CD4-positive, alpha-beta T cell treated with Interferon alpha-2 for 1 hour (primary cell): Measurements from ENCODE around the gene DDHD1.
"Not testable (repeated sequence)": the region's sequence is repeated elsewhere in the genome, so short reads cannot be mapped to it uniquely, and the experiment has no call there.

Experiments used
- DNase-seq, 2 donors: peaks; one replicate each; pipeline ENCODE4 v3.0.0-alpha.2; 2020 to 2022

The DDHD1 gene

GRCh38 chr14:53151523-53152183 lies 1.5 kb downstream of the DDHD1 start:
- peak; percentile 11 to 57 for DNase-seq

DNA sequence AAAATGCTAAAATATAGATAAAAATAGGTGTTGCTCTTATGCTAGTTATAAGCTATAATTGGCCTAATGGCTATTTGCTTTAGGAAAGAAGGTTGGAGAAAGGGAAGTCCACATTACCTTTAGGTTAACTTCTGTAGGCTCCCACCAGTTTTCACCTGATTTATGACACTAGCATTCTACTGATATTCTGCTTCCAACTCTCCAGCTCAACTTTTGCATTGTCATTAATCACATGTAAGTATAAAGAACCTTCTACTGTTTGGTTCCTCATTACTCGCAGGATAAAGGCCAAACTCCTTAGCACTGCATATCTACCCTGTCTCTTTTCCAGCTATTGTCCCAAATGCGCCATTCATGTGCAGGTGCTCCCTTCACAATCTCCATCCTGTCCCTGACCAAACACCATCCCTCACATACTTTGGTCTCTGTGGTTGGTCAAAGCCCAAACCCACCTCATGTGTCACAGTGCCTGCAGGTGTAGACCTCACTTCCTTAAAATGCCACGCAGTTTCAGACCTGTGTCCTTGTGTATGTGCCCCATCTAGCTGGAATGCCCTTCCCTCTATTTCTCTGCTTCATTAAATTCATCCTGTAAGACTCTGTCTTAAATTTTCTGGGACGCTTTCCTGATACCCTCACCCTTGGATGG lies 3.3 kb downstream of the DDHD1 start:
- DNase-seq = no peak

GRCh38 chr14:53148671-53149070 lies 4.5 kb downstream of the DDHD1 start:
- DNase-seq = peak in 1 of 2 donors; percentile 37

DNA sequence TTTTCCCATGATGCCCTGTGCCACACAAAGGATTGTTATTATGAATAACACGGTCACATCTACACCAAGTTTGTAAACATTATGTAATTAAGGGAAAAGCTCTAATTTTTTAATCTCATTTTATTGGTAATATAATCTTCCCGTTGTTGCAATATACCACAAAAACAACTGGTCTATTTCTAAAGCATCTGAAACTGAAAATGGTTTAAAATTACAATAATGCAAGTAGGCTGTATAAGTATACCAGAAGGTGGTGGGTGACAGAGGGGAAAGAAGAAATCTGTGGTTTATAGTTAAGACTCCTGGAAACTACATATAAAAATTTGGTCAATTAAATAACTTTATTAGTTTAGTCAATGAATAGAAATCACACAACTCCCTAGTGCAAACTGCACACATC lies 5.2 kb downstream of the DDHD1 start:
- no peak for DNase-seq

- DNase-seq = no peak
These were observed 5.9 kb downstream of the DDHD1 start for GRCh38 chr14:53147208-53147607.

GRCh38 chr14:53146739-53147138 lies 6.4 kb downstream of the DDHD1 start:
- DNase-seq = no peak

- no peak for DNase-seq
These were observed 8.9 kb downstream of the DDHD1 start for GRCh38 chr14:53144244-53144643.

GRCh38 chr14:53140585-53140984 lies 12.5 kb downstream of the DDHD1 start:
- no peak for DNase-seq

- DNase-seq = no peak
These were observed 15.4 kb downstream of the DDHD1 start for GRCh38 chr14:53137568-53138203.

DNA sequence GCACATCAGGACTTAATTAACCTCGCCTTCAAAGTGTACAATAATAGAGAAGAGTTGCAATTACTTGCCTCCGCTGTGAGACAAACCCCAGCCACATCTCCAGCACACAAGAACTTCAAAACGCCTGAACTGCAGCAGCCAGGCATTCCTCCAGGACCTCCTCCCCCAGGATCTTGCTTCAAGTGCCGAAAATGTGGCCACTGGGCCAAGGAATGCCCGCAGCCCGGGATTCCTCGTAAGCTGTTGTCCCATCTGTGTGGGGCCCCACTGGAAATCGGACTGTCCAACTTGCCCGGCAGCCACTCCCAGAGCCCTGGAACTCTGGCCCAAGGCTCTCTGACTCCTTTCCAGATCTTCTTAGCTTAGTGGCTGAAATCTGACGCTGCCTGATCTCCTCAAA lies 22.6 kb downstream of the DDHD1 start:
- not testable (repeated sequence) for DNase-seq

GRCh38 chr14:53128303-53129028 lies 24.7 kb downstream of the DDHD1 start:
- DNase-seq = no peak

- DNase-seq = no peak
These were observed 25.3 kb downstream of the DDHD1 start for GRCh38 chr14:53127832-53128231.

DNA sequence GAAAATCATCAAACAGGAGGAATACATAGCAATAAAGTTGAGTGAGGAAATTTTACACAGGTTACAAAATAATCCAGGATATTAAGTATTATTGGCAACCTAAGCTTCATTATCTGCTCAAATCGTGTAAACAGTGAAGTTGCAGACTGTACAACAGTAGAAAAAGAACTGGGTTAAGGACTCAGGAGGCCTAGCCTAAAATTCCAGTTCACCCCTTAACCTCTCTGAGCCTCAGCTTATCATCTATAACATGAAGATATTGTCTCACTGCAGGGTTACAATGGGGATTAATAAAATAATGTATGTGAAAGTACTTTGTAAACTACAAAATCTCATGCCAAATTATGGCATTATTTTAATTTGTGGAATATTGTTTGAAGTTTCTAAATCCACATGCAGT lies 26.0 kb downstream of the DDHD1 start:
- no peak for DNase-seq

DNA sequence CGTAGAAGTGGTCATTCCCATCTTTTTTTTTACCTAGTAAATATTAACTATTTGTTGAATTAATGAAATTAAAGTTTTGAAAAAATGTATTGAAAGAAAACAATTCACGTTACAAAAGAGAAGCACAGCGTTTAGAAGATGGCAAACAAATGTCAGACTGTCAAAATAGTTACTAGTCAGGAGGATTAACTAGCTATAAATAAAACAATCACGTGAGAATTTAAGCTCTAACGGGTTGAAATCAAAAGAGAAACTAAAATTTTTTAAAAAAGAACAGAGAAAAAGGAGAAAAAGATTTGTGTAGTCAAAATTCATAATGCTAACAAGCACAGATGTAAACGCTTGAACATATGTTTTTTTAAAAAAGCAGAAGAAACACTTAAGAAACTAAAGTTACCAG lies 26.4 kb downstream of the DDHD1 start:
- no peak for DNase-seq

DNA sequence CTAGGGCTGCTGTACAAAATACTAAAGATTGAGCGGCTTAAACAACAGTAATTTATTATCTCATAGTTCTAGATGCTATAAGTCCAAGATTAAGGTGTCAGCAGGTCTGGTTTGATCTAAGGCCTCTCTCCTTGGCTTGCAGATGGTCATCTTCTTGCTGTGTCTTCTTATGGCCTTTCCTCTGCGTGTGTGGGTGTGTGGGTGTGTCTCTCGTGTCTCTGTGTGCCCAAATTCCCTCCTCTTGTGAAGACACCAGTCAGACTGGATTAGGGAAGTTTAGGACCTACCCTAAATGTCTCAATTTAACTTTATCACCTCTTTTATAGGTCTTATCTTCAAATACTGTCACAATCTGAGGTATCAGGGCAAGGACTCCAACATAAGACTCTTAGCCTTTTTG lies 28.3 kb downstream of the DDHD1 start:
- DNase-seq = no peak

DNA sequence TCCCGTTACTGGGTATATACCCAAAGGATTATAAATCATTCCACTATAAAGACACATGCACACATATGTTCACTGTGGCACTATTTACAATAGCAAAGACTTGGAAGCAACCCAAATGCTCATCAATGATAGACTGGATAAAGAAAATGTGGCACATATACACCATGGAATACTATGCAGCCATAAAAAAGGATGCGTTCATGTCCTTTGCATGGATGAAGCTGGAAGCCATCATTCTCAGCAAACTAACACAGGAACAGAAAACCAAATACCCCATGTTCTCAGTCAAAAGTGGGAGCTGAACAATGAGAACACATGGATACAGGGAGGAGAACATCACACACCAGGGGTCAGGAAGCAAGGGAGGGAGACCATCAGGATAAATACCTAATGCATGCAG lies 31.7 kb downstream of the DDHD1 start:
- not testable (repeated sequence) for DNase-seq

DNA sequence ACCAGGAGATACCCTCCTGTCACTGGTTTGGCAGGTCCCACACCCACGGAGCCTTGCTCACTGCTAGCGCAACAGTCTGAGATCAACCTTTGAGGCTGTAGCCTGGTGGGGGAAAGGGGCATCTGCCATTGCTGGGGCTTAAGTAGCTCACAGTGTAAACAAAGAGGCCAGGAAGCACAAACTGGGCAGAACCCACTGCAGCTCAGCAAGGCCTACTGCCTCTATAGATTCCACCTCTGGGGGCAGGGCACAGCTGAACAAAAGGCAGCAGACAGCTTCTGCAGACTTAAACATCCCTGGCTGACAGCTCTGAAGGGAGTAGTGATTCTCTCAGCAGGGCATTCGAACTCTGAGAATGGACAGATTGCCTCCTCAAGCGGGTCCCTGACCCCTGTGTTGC lies 35.6 kb downstream of the DDHD1 start:
- not testable (repeated sequence) for DNase-seq

DNA sequence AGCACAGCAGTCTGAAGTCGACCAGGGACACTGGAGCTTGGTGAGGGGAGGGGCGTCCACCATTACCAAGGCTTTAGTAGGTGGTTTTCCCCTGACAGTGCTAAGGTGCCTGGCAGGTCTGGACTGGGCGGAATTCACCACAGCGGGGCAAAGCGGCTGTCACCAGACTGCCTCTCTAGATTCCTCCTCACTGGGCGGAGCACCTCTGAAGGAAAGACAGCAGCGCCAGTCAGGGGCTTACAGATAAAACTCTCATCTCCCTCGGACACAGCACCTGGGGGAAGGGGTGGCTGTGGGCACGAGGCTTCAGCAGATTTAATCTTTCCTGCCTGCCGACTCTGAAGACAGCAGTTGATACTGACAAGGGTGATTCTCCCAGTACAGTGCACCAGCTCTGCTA lies 39.1 kb downstream of the DDHD1 start:
- no peak for DNase-seq

- no peak for DNase-seq
These were observed 43.0 kb downstream of the DDHD1 start for GRCh38 chr14:53110096-53110495.

DNA sequence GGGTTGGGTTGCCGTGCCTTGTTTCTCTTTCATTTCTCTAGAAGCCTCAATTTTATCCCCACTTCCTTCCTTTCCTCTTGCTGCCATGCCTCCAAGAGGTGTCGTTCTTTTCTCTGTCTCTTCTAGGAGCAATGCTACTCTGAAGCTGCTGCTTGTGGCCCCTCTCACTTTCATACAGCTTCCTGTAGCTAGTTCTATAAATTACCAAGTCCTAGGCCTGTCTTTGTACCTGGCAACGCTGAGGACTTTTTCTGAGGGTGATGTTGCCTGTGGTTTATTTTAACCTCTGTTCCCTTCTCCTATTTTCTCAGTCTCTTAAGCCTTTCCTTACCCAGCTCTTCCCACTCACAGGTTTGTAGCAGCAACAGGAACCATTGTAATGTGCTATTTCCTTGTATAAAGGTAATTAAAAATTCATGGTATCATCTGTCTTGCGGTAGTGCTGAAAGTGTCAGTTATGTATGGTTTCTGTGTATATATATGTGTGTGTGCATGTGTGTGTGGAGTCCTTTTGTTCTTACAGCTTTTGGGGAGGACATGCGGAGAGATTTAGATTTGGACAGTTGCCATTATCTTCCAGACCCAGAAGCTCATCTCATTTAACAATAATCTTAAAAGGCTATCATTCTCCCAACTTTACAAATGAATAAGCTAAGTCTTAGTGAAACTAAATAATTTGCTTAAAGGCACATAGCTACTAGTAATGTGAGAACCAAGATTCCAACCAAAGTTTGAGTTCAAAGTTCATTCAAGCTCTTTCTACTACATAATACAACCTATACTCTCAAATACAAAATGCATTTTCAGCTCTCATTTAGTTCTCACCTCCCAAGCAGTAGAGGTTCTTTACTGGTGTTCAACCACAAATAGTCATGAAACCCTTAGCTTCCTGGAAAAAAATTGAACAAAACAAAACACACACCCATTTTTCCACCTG lies 43.8 kb downstream of the DDHD1 start:
- DNase-seq = peak; percentile 61 to 80

GRCh38 chr14:53108292-53109104 lies 44.6 kb downstream of the DDHD1 start:
- DNase-seq = peak in 1 of 2 donors; percentile 24

DNA sequence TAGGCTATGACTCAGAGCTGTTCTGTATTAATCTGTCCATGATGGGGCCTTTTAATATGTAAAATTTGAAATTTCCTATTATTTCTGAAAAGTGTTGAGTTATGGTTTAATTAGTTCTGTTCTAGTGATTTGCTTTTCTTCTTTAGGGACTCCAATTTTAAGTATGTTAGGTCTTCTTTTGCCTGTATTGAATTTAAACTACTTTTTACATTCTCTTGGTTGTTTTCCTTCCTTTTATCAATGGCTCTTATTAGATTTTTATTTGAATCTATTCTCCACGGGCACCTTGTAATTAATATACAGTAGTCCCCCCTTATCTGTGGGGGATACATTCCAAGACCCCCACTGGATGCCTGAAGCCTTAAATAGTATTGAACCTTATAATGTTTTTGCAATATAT lies 46.4 kb downstream of the DDHD1 start:
- DNase-seq = no peak
